GM23338 (cell line): ENCODE measurements around the gene MT1HL1. TPM values are rescaled to one million over a fixed set of nuclear protein-coding genes. Genes with fewer than 3 reads are reported as not detected.

Experiments
- ATAC-seq: fragments of 200-7000 bp; cut with Tn5 transposase; 3 replicates; pipeline ENCODE4 v1.9.1; 2020
- DNase-seq: peaks from one replicate; pipeline ENCODE4 v3.0.0-alpha.2; 2015; ENCODE audit warnings: low spot score
- H2AFZ ChIP-seq: fragments of 200-600 bp; sonication (generic); 2 replicates; pipeline ENCODE4 v1.8.0; 2016; ENCODE audit warnings: antibody characterized with exemption, mild to moderate bottlenecking, moderate library complexity
- H3F3A ChIP-seq: fragments of 200-600 bp; sonication (generic); replicated peaks from 2 replicates; pipeline ENCODE4 v1.8.0; 2017; ENCODE audit warnings: antibody characterized with exemption, mixed run types, low read depth
- H3K27ac ChIP-seq: fragments of 200-600 bp; sonication (generic); 2 replicates; pipeline ENCODE4 v1.6.1; 2016; ENCODE audit warnings: low read depth
- H3K27me3 ChIP-seq: fragments of 200-600 bp; sonication (generic); 2 replicates; pipeline ENCODE4 v1.8.0; 2016; ENCODE audit warnings: mild to moderate bottlenecking, mixed run types, moderate library complexity; ENCODE audit not compliant: insufficient read depth
- H3K36me3 ChIP-seq: fragments of 200-600 bp; sonication (generic); 2 replicates; pipeline ENCODE4 v1.8.0; 2016; ENCODE audit warnings: mild to moderate bottlenecking; ENCODE audit not compliant: insufficient read depth
- H3K4me1 ChIP-seq: fragments of 200-600 bp; sonication (generic); 2 replicates; pipeline ENCODE4 v1.8.0; 2016; ENCODE audit warnings: mild to moderate bottlenecking, moderate library complexity; ENCODE audit not compliant: insufficient read depth
- H3K4me2 ChIP-seq: fragments of 200-600 bp; sonication (generic); 2 replicates; pipeline ENCODE4 v1.7.1; 2017; ENCODE audit warnings: mixed run types
- H3K4me3 ChIP-seq: fragments of 200-600 bp; sonication (generic); 2 replicates; pipeline ENCODE4 v1.6.1; 2016; ENCODE audit warnings: mixed run types
- H3K79me2 ChIP-seq: fragments of 200-600 bp; sonication (generic); replicated peaks from 2 replicates; pipeline ENCODE4 v1.8.0; 2017; ENCODE audit warnings: mild to moderate bottlenecking; ENCODE audit not compliant: insufficient read depth
- H3K9me2 ChIP-seq: fragments of 200-600 bp; sonication (generic); 2 replicates; pipeline ENCODE4 v1.8.0; 2017; ENCODE audit not compliant: insufficient read depth
- H4K20me1 ChIP-seq: fragments of 200-600 bp; sonication (generic); replicated peaks from 2 replicates; pipeline ENCODE4 v1.8.0; 2017; ENCODE audit warnings: mild to moderate bottlenecking; ENCODE audit not compliant: insufficient read depth
- H3K27ac Mint-ChIP-seq: 2 replicates; pipeline ENCODE4 v1.8.0; 2020; ENCODE audit warnings: inconsistent platforms, mild to moderate bottlenecking, moderate library complexity, mixed read lengths
- H3K27me3 Mint-ChIP-seq: 3 replicates; pipeline ENCODE4 v1.8.0; 2022; ENCODE audit warnings: low read depth, mild to moderate bottlenecking, moderate library complexity, mixed read lengths, inconsistent platforms; ENCODE audit not compliant: insufficient read depth, poor library complexity
- H3K36me3 Mint-ChIP-seq: 3 replicates; pipeline ENCODE4 v1.8.0; 2021; ENCODE audit warnings: low read depth, mild to moderate bottlenecking, inconsistent platforms, moderate library complexity, mixed read lengths
- H3K4me1 Mint-ChIP-seq: 3 replicates; pipeline ENCODE4 v1.8.0; 2020; ENCODE audit warnings: mild to moderate bottlenecking, inconsistent platforms, mixed read lengths
- H3K4me3 Mint-ChIP-seq: 3 replicates; pipeline ENCODE4 v1.8.0; 2021; ENCODE audit warnings: moderate library complexity, mild to moderate bottlenecking, inconsistent platforms, mixed read lengths
- H3K9me3 Mint-ChIP-seq: 3 replicates; pipeline ENCODE4 v1.8.0; 2020; ENCODE audit warnings: moderate library complexity, mild to moderate bottlenecking, inconsistent platforms, mixed read lengths
- EZH2 ChIP-seq: fragments of 200-600 bp; sonication (generic); IDR thresholded peaks from one replicate; pipeline ENCODE4 v1.8.0; 2017; ENCODE audit warnings: antibody characterized with exemption, mild to moderate bottlenecking, low read depth; ENCODE audit not compliant: unreplicated experiment
- EZH2phosphoT487 ChIP-seq: fragments of 200-600 bp; sonication (generic); IDR thresholded peaks from one replicate; pipeline ENCODE4 v1.8.1; 2018; ENCODE audit warnings: antibody characterized with exemption; ENCODE audit not compliant: unreplicated experiment
- JUNB ChIP-seq: IDR thresholded peaks from one replicate; pipeline ENCODE4 v1.6.1; 2016; ENCODE audit warnings: antibody characterized with exemption; ENCODE audit not compliant: unreplicated experiment
- REST ChIP-seq: IDR thresholded peaks from one replicate; pipeline ENCODE4 v1.6.1; 2018; ENCODE audit warnings: antibody characterized with exemption; ENCODE audit not compliant: unreplicated experiment
- STAT1 ChIP-seq: IDR thresholded peaks from one replicate; pipeline ENCODE4 v1.6.1; 2016; ENCODE audit warnings: antibody characterized with exemption; ENCODE audit not compliant: unreplicated experiment
- ZNF114 ChIP-seq: fragments of 250-450 bp; sonication (Bioruptor Pico); IDR thresholded peaks from 2 replicates; pipeline ENCODE4 v1.5.0; 2020; ENCODE audit warnings: mild to moderate bottlenecking, moderate library complexity
- ZNF331 ChIP-seq: fragments of 250-450 bp; sonication (Bioruptor Pico); IDR thresholded peaks from 2 replicates; pipeline ENCODE4 v1.5.0; 2020; ENCODE audit warnings: low read depth, mild to moderate bottlenecking, moderate library complexity
- polyA plus RNA-seq: library from polyadenylated mRNA; unstranded; fragments of >200 nt; fragmentation: Nextera tagmentation; extraction: Ambion mirVana; gene quantifications from 2 replicates; pipeline ENCODE4 v1.2.1, GENCODE V29; 2016
- total RNA-seq: library from RNA; depleted of rRNA; stranded (reverse); fragments of >200 nt; shearing (Covaris generic); gene quantifications from 2 replicates; pipeline ENCODE4 v1.2.3, GENCODE V29; 2014
- TF ChIP-seq, protein P1 (sequence below): IDR thresholded peaks from 2 replicates; pipeline ENCODE4 v1.6.1; 2016; ENCODE audit warnings: antibody characterized with exemption
- TF ChIP-seq, protein P2 (sequence below), 2 experiments: fragments of 200-600 bp in 1 of 2; sonication (generic) in 1 of 2; conservative IDR thresholded peaks; 2 replicates each; pipeline versions ENCODE4 v1.5.1 to v1.6.1; 2016 to 2017; ENCODE audit warnings: antibody characterized with exemption in 2 of 2, low read depth in 2 of 2, mild to moderate bottlenecking in 2 of 2, moderate library complexity in 1 of 2

MT1HL1 gene
- total and polyA plus RNA-seq, 2 experiments from 2014 or later: not detected

DNA sequence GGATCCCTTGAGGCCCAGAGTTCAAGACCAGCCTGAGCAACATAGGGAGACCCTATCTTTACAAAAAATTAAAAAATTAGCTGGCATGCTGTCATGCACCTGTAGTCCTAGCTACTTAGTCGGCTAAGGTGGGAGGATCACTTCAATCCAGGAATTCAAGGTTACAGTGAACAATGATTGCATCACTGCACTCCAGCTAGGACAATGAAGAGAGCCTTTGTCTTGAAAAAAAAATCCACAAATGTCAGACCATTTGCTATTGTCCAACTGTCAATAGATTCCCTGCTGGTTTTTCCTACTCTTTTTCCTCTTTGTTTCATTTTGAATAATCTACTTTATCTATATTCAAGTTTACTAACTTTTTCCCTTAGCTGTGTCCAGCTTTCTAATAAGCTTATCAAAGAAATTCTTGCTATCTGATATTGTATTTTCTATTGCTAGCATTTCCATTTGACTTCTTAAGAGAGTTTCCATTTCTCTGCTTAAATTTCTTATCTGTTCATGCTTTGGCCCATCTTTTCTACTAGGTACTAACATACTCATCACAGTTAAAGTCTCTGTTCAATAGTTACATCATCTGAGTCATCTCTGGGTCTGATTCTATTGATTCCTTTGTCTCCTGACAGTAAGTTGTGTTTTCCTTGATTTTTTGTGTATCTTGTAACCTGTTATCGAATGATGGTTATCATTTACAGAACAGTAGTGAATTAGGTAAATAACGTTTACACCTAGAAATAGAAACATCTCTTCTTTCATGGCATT, 14.8 kb downstream of the MT1HL1 start:
- Histone ChIP-seq H2AFZ (no peak overlapping the region), H3F3A (no peaks in the 10 kb centered on the region)

GRCh38 chr1:236983818-236984217, 20.4 kb downstream of the MT1HL1 start:
- Histone ChIP-seq H2AFZ (no peak overlapping the region), H3K4me2 (no peak overlapping the region), H3F3A (no peaks in the 10 kb centered on the region), H3K27me3 (no peaks in the 10 kb centered on the region), H3K79me2 (no peaks in the 10 kb centered on the region), H3K27ac (no peak overlapping the region), H4K20me1 (no peaks in the 10 kb centered on the region), H3K4me1 (peaks cover 6% of the 10 kb centered on the region; the same call in 1 of the 2 replicates), H3K9me2 (peaks cover 11% of the 10 kb centered on the region; the same call in 1 of the 2 replicates), H3K36me3 (no peaks in the 10 kb centered on the region; the same call in 1 of the 2 replicates), H3K4me3 (no peak overlapping the region)
- DNase-seq (no peak), ATAC-seq (no peak)
- peaks cover 3% of the 10 kb centered on the region for H3K27me3 Mint-ChIP-seq
- peaks cover 4% of the 10 kb centered on the region; the same call in 1 of the 3 replicates for H3K4me1 Mint-ChIP-seq
- no peak overlapping the region for H3K4me3 Mint-ChIP-seq
- peaks cover under 1% of the 10 kb centered on the region; the same call in 1 of the 3 replicates for H3K9me3 Mint-ChIP-seq
- no peak overlapping the region for H3K27ac Mint-ChIP-seq
- no peaks in the 10 kb centered on the region; the same call in 1 of the 3 replicates for H3K36me3 Mint-ChIP-seq
- TF ChIP-seq ZNF114 (CRISPR knock-in tag) (no peak), REST (no peak), ZNF331 (no peak), JUNB (no peak), EZH2 (no peak), STAT1 (no peak), EZH2phosphoT487 (no peak)
- TF ChIP-seq, protein P1, sequence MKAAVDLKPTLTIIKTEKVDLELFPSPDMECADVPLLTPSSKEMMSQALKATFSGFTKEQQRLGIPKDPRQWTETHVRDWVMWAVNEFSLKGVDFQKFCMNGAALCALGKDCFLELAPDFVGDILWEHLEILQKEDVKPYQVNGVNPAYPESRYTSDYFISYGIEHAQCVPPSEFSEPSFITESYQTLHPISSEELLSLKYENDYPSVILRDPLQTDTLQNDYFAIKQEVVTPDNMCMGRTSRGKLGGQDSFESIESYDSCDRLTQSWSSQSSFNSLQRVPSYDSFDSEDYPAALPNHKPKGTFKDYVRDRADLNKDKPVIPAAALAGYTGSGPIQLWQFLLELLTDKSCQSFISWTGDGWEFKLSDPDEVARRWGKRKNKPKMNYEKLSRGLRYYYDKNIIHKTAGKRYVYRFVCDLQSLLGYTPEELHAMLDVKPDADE: no peak
- TF ChIP-seq, protein P2, sequence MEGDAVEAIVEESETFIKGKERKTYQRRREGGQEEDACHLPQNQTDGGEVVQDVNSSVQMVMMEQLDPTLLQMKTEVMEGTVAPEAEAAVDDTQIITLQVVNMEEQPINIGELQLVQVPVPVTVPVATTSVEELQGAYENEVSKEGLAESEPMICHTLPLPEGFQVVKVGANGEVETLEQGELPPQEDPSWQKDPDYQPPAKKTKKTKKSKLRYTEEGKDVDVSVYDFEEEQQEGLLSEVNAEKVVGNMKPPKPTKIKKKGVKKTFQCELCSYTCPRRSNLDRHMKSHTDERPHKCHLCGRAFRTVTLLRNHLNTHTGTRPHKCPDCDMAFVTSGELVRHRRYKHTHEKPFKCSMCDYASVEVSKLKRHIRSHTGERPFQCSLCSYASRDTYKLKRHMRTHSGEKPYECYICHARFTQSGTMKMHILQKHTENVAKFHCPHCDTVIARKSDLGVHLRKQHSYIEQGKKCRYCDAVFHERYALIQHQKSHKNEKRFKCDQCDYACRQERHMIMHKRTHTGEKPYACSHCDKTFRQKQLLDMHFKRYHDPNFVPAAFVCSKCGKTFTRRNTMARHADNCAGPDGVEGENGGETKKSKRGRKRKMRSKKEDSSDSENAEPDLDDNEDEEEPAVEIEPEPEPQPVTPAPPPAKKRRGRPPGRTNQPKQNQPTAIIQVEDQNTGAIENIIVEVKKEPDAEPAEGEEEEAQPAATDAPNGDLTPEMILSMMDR (conservative IDR thresholded peaks at IDR 0.05; ENCODE audit: low read depth in 2 of 2): no peak

More for the DNA sequence above, 14.8 kb downstream of the MT1HL1 start:
- Histone ChIP-seq H3K27ac (no peak overlapping the region), H3K36me3 (no peaks in the 10 kb centered on the region), H3K4me3 (no peak overlapping the region), H3K4me1 (no peaks in the 10 kb centered on the region), H4K20me1 (no peaks in the 10 kb centered on the region), H3K79me2 (no peaks in the 10 kb centered on the region), H3K9me2 (peaks cover 11% of the 10 kb centered on the region), H3K27me3 (no peaks in the 10 kb centered on the region), H3K4me2 (no peak overlapping the region)
- H3K4me1 Mint-ChIP-seq: no peaks in the 10 kb centered on the region; the same call in 2 of the 3 replicates
- H3K27me3 Mint-ChIP-seq: peaks cover 7% of the 10 kb centered on the region
- DNase-seq (no peak), ATAC-seq (no peak)
- TF ChIP-seq, protein P2 (conservative IDR thresholded peaks at IDR 0.05; ENCODE audit: low read depth in 2 of 2): no peak
- TF ChIP-seq, protein P1: no peak
- peaks cover 13% of the 10 kb centered on the region for H3K36me3 Mint-ChIP-seq
- H3K4me3 Mint-ChIP-seq: no peak overlapping the region
- peaks cover 19% of the 10 kb centered on the region for H3K9me3 Mint-ChIP-seq
- no peak overlapping the region for H3K27ac Mint-ChIP-seq
